Kidney epithelial cell (primary cell): Measurements from ENCODE around the gene PLXDC1. TPM values are rescaled to one million over a fixed set of nuclear protein-coding genes. Genes with fewer than 3 reads are reported as not detected.

Source experiments
- DNase-seq: peaks from one replicate; pipeline ENCODE4 v3.0.0-alpha.2; 2010; ENCODE audit warnings: low read depth
- H3K27me3 ChIP-seq: 2 replicates; pipeline ENCODE4 v1.6.0; 2011; ENCODE audit warnings: low read length; ENCODE audit not compliant: control insufficient read depth, insufficient read depth
- H3K36me3 ChIP-seq: 2 replicates; pipeline ENCODE4 v1.5.1; 2011; ENCODE audit warnings: low read length; ENCODE audit not compliant: control insufficient read depth, insufficient read depth
- H3K4me3 ChIP-seq: 2 replicates; pipeline ENCODE4 v1.5.1; 2011; ENCODE audit warnings: low read depth, mild to moderate bottlenecking, control low read depth, low read length
- total RNA-seq: library from RNA; depleted of rRNA; stranded (reverse); fragments of >200 nt; gene quantifications from 2 replicates; pipeline ENCODE4 v1.2.3, GENCODE V29; 2015
- TF ChIP-seq, protein P1 (sequence below): IDR thresholded peaks from 2 replicates; pipeline ENCODE4 v1.5.1; 2011; ENCODE audit warnings: mild to moderate bottlenecking, moderate library complexity, low read length, control low read depth, inconsistent platforms; ENCODE audit not compliant: insufficient read depth, poor library complexity, severe bottlenecking

Gene PLXDC1
- total RNA-seq, 1 donor from 2014 or later = 0.67 TPM

DNA sequence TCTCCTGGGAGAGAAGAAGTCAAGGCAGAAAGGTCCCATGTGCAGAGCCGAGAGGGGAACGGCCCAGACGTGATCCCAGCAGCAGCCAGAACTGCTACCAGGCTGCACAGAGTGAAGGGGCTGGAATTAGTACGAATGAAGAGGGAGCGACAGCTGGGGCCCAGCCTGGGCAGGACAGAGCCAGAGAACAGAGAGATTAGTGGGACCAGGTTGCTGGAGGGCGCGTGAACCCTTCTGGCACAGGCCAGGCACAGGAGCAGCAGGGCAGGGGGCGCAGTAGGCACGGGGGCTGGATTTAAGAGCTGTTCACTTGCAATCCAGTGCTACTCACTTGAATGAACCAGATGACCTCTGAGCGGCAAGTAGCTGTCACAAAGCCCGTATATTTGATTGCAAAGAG, 66.9 kb downstream of the PLXDC1 start:
- DNase-seq = no peak
- Histone ChIP-seq H3K4me3 (no peak overlapping the region), H3K36me3 (no peaks in the 10 kb centered on the region), H3K27me3 (peaks cover 43% of the 10 kb centered on the region)
- TF ChIP-seq, protein P1, sequence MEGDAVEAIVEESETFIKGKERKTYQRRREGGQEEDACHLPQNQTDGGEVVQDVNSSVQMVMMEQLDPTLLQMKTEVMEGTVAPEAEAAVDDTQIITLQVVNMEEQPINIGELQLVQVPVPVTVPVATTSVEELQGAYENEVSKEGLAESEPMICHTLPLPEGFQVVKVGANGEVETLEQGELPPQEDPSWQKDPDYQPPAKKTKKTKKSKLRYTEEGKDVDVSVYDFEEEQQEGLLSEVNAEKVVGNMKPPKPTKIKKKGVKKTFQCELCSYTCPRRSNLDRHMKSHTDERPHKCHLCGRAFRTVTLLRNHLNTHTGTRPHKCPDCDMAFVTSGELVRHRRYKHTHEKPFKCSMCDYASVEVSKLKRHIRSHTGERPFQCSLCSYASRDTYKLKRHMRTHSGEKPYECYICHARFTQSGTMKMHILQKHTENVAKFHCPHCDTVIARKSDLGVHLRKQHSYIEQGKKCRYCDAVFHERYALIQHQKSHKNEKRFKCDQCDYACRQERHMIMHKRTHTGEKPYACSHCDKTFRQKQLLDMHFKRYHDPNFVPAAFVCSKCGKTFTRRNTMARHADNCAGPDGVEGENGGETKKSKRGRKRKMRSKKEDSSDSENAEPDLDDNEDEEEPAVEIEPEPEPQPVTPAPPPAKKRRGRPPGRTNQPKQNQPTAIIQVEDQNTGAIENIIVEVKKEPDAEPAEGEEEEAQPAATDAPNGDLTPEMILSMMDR = no peak

DNA sequence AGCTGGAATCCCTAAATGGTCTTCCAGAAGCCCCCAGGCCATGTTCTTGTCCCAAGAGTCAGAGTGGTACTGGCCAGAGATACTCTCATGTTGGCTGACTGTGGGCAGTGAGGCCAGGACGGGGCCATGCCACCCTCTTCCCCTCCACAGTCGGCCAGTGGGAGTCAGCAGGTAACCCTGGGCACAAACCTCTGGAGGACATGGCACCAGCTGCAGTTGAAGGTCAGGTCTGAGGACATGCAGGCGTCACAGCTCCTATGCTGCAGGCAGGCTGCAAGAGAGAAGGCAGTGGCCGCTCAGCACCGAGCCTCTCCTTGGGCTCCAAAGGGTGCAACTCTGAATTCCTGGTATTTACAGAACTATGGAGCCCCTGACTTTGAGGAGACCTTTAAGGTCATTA, 68.2 kb downstream of the PLXDC1 start:
- TF ChIP-seq, protein P1 = no peak
- no peak for DNase-seq
- H3K36me3 ChIP-seq = no peaks in the 10 kb centered on the region
- peaks cover 43% of the 10 kb centered on the region for H3K27me3 ChIP-seq
- no peak overlapping the region for H3K4me3 ChIP-seq

DNA sequence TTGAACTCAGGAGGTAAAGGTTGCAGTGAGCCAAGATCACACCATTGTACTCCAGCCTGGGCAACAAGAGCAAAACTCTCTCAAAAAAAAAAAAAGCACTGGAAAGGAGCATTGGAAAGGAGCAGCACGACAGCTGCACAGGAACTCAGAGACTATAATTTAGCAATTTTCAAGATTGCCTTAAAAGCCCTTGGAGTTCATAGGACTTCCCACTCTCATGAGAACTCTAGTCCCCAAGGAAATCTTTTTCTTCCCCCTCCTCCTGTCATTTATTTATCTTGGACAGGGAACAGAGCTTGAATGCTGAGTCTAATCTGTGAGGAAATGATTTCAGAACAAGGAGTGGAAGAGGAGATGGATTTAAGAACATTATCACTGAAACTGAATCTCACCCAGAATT, 69.0 kb downstream of the PLXDC1 start:
- TF ChIP-seq, protein P1 = no peak
- no peak for DNase-seq
- no peak overlapping the region for H3K4me3 ChIP-seq
- no peaks in the 10 kb centered on the region for H3K36me3 ChIP-seq
- H3K27me3 ChIP-seq = peaks cover 37% of the 10 kb centered on the region

DNA sequence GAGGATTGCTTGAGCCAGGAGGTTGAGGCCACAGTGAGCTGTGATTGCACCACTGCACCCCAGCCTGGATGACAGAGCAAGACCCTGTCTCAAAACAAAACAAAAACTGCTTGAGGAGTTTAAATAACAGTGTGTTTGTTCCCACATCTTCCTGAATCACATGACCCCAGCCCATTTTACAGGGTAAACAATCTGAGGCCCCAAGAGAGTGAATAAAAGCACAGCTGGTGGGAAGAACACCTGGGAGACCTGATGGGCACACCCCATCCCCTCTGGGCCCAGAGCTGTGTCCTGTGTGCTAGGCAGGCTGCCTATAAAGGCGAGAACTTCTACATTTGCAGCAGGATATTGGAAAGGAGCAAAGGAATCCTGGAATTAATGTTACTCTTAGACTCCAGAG, 69.6 kb downstream of the PLXDC1 start:
- Histone ChIP-seq H3K27me3 (peaks cover 41% of the 10 kb centered on the region), H3K36me3 (no peaks in the 10 kb centered on the region), H3K4me3 (no peak overlapping the region)
- no peak for DNase-seq
- TF ChIP-seq, protein P1 = no peak

DNA sequence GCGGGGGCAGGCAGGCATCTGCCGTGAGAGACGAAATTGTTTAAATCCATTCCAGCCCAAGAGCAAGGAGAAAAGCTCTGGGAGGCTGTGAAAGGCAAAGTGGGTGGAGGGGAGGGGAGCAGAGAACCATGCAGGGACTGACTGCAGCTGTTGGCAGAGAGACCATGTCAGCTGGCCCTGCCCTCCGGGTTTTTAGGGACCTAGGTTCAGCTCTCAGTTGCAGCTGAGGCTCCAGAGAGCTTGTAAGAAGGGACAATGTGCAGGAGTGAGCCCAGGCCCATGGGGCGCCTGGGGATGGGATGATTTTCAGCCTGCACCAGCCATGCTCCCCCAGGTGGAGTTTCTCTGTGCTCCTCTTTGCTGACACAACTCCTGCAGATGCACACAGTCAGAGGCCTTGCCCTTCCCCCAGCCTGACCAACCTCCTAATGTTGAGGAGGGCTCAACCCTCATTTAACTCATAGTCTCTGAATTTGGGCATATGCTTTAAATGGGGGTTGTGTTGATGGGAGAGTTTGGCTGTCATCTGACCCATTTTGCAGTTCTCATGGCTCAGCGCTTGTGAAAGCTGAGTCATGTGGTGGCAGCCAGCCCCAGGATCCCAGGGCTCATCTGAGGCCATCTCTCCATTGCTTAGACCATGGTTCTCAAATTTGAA, 70.9 kb downstream of the PLXDC1 start:
- Histone ChIP-seq H3K27me3 (peaks cover 34% of the 10 kb centered on the region), H3K36me3 (no peaks in the 10 kb centered on the region), H3K4me3 (no peak overlapping the region)
- no peak for DNase-seq
- TF ChIP-seq, protein P1 = no peak

DNA sequence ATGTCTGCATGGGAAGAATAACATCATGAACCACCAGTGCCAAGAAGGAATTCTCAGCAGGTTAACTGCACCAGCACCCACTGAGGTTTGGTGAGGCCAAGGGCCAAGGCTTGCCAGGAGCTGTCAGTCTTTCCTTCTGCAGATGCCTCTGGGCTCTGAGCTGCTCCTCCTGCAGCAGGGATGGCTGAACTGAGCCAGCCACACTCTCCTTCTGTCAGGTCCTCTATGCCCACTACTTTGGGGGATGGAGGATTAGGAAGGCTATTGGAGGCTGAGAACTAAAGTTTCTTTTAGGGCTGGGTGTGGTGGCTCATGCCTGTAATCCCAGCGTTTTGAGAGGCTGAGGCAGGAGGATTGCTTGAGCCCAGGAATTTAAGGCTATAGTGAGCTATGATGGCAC, 71.6 kb downstream of the PLXDC1 start:
- no peak overlapping the region for H3K4me3 ChIP-seq
- peaks cover 29% of the 10 kb centered on the region for H3K27me3 ChIP-seq
- no peaks in the 10 kb centered on the region for H3K36me3 ChIP-seq
- no peak for DNase-seq
- TF ChIP-seq, protein P1 = no peak
